Panc1 (cell line): ENCODE data around the gene TUBGCP3. TPM values are rescaled to one million over a fixed set of nuclear protein-coding genes. Genes with fewer than 3 reads are reported as not detected.

Experiments used
- ATAC-seq: fragments of 200-7000 bp; cut with Tn5 transposase; 2 replicates; pipeline ENCODE4 v1.9.1; 2020; ENCODE audit warnings: mild to moderate bottlenecking, moderate library complexity
- BruUV-seq: library from RNA; stranded (reverse); fragments of 400-500 nt; replicated peaks from 2 replicates; lab custom pipeline; 2021; lab: Mats Ljungman, UMichigan
- CTCF ChIA-PET: fragments of 300-600 bp; sonication (Branson Sonifier 250); formaldehyde crosslinking; loops from one replicate; lab custom pipeline; 2022; ENCODE audit warnings: antibody characterized with exemption; lab: Charles Lee
- POLR2A ChIA-PET: fragments of 300-600 bp; sonication (Branson Sonifier 250); formaldehyde crosslinking; loops from one replicate; lab custom pipeline; 2022; ENCODE audit warnings: antibody characterized with exemption; lab: Charles Lee
- DNase-seq: peaks from one replicate; pipeline ENCODE4 v3.0.0-alpha.2; 2010; ENCODE audit warnings: low read depth, low spot score
- H3K27ac ChIP-seq: 2 replicates; pipeline ENCODE4 v1.5.1; 2011; ENCODE audit warnings: mild to moderate bottlenecking, low read length, inconsistent platforms
- H3K27me3 ChIP-seq: fragments of 200-500 bp; sonication (Bioruptor generic); 2 replicates; pipeline ENCODE4 v1.6.0; 2014; ENCODE audit warnings: low read length, inconsistent platforms; ENCODE audit not compliant: control insufficient read depth, insufficient read depth
- H3K36me3 ChIP-seq: fragments of 200-500 bp; sonication (Bioruptor generic); 2 replicates; pipeline ENCODE4 v1.5.1; 2014; ENCODE audit warnings: inconsistent platforms, mild to moderate bottlenecking, low read length, moderate library complexity; ENCODE audit not compliant: control insufficient read depth, insufficient read depth
- H3K4me1 ChIP-seq: 2 replicates; pipeline ENCODE4 v1.5.1; 2011; ENCODE audit warnings: inconsistent platforms, mild to moderate bottlenecking, low read length, moderate library complexity; ENCODE audit not compliant: control insufficient read depth, insufficient read depth
- H3K4me3 ChIP-seq, 2 experiments: 2 replicates each; pipeline ENCODE4 v1.5.1; 2011 to 2012; ENCODE audit warnings: low read depth in 2 of 2, low read length in 2 of 2, mild to moderate bottlenecking in 2 of 2, inconsistent platforms in 1 of 2, moderate library complexity in 1 of 2
- H3K9me3 ChIP-seq: fragments of 200-500 bp; sonication (Bioruptor generic); 2 replicates; pipeline ENCODE4 v1.5.1; 2014; ENCODE audit warnings: low read depth, mild to moderate bottlenecking, inconsistent platforms, low read length, moderate library complexity; ENCODE audit not compliant: control insufficient read depth, insufficient read depth
- POLR2AphosphoS5 ChIP-seq: IDR thresholded peaks from 2 replicates; pipeline ENCODE4 v1.6.1; 2012; ENCODE audit warnings: mild to moderate bottlenecking, low read depth, low read length, moderate library complexity
- SIN3A ChIP-seq: IDR thresholded peaks from 2 replicates; pipeline ENCODE4 v1.6.1; 2012; ENCODE audit warnings: low read depth, mild to moderate bottlenecking, low read length, moderate library complexity, borderline replicate concordance; ENCODE audit not compliant: insufficient read depth
- TCF7L2 ChIP-seq: IDR thresholded peaks from 2 replicates; pipeline ENCODE4 v1.6.1; 2011; ENCODE audit warnings: mild to moderate bottlenecking, low read depth, low read length, inconsistent platforms
- in situ Hi-C: cut with HindIII; loops from 2 replicates; pipeline ENCODE4 v1.10.0; 2016; ENCODE audit warnings: low sequenced_read_pairs, low pct_unique_long_range_greater_than_20kb
- intact Hi-C: fragments of 100-400 bp; cut with micrococcal nuclease; formaldehyde crosslinking; loops from one replicate; pipeline ENCODE4 v1.10.0; 2022; ENCODE audit not compliant: unreplicated experiment
- total RNA-seq: library from RNA; stranded (reverse); gene quantifications from one replicate; pipeline ENCODE4 v1.2.1, GENCODE V29; 2021; ENCODE audit not compliant: unreplicated experiment
- TF ChIP-seq, protein P1 (sequence below), 2 experiments: IDR thresholded peaks; 2 replicates each; pipeline ENCODE4 v1.6.1; 2011 to 2012; ENCODE audit warnings: low read depth in 2 of 2, control low read depth in 1 of 2, low read length in 1 of 2, mild to moderate bottlenecking in 1 of 2, moderate library complexity in 1 of 2; ENCODE audit not compliant: insufficient read depth in 1 of 2
- TF ChIP-seq, protein P2 (sequence below): fragments of 450-650 bp; IDR thresholded peaks from 2 replicates; pipeline ENCODE4 v1.5.1; 2017; ENCODE audit warnings: mild to moderate bottlenecking

The TUBGCP3 gene
- total RNA-seq, 1 experiment from 2014 or later: 28.4 TPM

DNA sequence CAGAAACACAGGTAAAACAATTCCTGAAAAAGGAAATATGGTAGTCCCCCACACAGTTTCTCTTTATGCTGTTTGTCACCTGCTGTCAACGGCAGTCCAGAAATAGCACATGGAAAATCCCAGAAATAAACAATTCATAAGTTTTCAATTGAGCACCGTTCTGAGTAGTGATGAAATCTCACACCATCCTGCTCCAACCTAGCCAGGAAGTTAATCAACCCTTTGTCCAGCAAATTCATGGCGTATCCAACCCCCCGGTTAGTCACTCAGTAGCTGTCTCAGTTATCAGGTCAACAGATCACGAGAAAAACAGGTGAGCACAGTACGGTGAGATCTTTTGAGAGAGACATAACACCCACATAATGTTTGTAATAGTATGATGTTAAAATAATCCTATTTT is 74.2 kb downstream of the TUBGCP3 start:
- no peak overlapping the region for H3K4me3 ChIP-seq
- no peak for DNase-seq
- intact Hi-C loops (no loop called here), in situ Hi-C loops (no loop called here)
- no peak for ATAC-seq
- TF ChIP-seq, protein P1, sequence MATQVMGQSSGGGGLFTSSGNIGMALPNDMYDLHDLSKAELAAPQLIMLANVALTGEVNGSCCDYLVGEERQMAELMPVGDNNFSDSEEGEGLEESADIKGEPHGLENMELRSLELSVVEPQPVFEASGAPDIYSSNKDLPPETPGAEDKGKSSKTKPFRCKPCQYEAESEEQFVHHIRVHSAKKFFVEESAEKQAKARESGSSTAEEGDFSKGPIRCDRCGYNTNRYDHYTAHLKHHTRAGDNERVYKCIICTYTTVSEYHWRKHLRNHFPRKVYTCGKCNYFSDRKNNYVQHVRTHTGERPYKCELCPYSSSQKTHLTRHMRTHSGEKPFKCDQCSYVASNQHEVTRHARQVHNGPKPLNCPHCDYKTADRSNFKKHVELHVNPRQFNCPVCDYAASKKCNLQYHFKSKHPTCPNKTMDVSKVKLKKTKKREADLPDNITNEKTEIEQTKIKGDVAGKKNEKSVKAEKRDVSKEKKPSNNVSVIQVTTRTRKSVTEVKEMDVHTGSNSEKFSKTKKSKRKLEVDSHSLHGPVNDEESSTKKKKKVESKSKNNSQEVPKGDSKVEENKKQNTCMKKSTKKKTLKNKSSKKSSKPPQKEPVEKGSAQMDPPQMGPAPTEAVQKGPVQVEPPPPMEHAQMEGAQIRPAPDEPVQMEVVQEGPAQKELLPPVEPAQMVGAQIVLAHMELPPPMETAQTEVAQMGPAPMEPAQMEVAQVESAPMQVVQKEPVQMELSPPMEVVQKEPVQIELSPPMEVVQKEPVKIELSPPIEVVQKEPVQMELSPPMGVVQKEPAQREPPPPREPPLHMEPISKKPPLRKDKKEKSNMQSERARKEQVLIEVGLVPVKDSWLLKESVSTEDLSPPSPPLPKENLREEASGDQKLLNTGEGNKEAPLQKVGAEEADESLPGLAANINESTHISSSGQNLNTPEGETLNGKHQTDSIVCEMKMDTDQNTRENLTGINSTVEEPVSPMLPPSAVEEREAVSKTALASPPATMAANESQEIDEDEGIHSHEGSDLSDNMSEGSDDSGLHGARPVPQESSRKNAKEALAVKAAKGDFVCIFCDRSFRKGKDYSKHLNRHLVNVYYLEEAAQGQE (IDR thresholded peaks at IDR 0.05; ENCODE audit: insufficient read depth in 1 of 2, low read depth in 2 of 2, low read length in 1 of 2): no peak
- TF ChIP-seq POLR2AphosphoS5 (no peak), SIN3A (no peak), TCF7L2 (no peak)
- TF ChIP-seq, protein P2, sequence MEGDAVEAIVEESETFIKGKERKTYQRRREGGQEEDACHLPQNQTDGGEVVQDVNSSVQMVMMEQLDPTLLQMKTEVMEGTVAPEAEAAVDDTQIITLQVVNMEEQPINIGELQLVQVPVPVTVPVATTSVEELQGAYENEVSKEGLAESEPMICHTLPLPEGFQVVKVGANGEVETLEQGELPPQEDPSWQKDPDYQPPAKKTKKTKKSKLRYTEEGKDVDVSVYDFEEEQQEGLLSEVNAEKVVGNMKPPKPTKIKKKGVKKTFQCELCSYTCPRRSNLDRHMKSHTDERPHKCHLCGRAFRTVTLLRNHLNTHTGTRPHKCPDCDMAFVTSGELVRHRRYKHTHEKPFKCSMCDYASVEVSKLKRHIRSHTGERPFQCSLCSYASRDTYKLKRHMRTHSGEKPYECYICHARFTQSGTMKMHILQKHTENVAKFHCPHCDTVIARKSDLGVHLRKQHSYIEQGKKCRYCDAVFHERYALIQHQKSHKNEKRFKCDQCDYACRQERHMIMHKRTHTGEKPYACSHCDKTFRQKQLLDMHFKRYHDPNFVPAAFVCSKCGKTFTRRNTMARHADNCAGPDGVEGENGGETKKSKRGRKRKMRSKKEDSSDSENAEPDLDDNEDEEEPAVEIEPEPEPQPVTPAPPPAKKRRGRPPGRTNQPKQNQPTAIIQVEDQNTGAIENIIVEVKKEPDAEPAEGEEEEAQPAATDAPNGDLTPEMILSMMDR: no peak
- no peak overlapping the region for H3K27ac ChIP-seq
- CTCF ChIA-PET: no interaction called here
- POLR2A ChIA-PET: no interaction called here
- no TSS peak for BruUV-seq
- peaks cover 6% of the 10 kb centered on the region; the same call in 1 of the 2 replicates for H3K36me3 ChIP-seq
- no peaks in the 10 kb centered on the region for H3K4me1 ChIP-seq
- H3K27me3 ChIP-seq: no peaks in the 10 kb centered on the region
- no peaks in the 10 kb centered on the region for H3K9me3 ChIP-seq

DNA sequence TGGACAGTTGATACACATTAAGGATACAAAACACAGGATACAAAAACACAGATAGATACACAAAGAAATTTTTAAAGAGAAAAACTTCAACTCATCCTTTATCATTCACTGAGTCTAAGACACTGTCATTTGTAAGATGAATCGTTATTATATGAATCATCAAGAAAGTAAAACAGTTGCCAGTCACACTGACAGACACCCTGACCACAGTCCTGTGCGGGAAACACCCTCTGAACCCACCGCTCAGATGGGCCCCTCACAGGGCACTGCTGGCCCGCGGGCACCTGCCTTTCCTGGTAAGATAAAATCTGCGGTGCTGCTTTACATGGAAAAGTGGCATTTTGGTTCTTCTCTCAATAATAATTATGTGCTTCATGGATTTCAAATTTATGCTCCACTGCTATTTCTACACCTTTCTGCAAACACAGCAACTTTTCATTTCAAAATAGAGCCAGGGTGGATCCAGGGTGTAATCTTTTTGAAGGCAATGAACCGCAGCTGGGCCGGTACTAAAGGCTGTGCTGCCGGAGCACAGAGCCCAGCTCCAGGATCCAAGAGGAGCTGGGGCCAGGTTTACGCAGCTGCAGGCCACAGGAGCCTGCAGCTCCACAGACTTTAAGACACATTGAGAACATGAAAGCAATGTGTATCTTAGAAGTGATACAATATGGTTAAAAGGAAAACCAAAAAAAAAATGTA is 76.8 kb downstream of the TUBGCP3 start:
- intact Hi-C loops (no loop called here), in situ Hi-C loops (no loop called here)
- no peak overlapping the region for H3K27ac ChIP-seq
- H3K27me3 ChIP-seq: no peaks in the 10 kb centered on the region
- H3K9me3 ChIP-seq: no peaks in the 10 kb centered on the region
- POLR2A ChIA-PET: no interaction called here
- DNase-seq (no peak), ATAC-seq (no peak)
- no peak overlapping the region for H3K4me3 ChIP-seq
- CTCF ChIA-PET: no interaction called here
- H3K4me1 ChIP-seq: no peaks in the 10 kb centered on the region
- no TSS peak for BruUV-seq
- no peak for TF ChIP-seq POLR2AphosphoS5
- TF ChIP-seq SIN3A: no peak
- TF ChIP-seq, protein P2: no peak
- TF ChIP-seq, protein P1 (IDR thresholded peaks at IDR 0.05; ENCODE audit: insufficient read depth in 1 of 2, low read depth in 2 of 2, low read length in 1 of 2): no peak
- H3K36me3 ChIP-seq: peaks cover 5% of the 10 kb centered on the region; the same call in 1 of the 2 replicates
